Renal pelvis (tissue), 4 donors: ENCODE results near the gene VPS36. TPM values are rescaled to one million over a fixed set of nuclear protein-coding genes. Genes with fewer than 3 reads are reported as not detected.
"Not testable (repeated sequence)": the region's sequence is repeated elsewhere in the genome, so short reads cannot be mapped to it uniquely, and the experiment has no call there.

Experiments
- DNase-seq: peaks from one replicate; pipeline ENCODE4 v3.0.0-alpha.2; 2013
- polyA plus RNA-seq, 3 donors: library from polyadenylated mRNA; unstranded; fragments of 120-200 nt; gene quantifications; one replicate each; pipeline ENCODE4 v1.2.1, GENCODE V29; 2013; ENCODE audit not compliant: insufficient read length in 3 of 3

Gene VPS36
- polyA plus RNA-seq, 3 donors = 41.8 to 55.9 (median 53.9) TPM

DNA sequence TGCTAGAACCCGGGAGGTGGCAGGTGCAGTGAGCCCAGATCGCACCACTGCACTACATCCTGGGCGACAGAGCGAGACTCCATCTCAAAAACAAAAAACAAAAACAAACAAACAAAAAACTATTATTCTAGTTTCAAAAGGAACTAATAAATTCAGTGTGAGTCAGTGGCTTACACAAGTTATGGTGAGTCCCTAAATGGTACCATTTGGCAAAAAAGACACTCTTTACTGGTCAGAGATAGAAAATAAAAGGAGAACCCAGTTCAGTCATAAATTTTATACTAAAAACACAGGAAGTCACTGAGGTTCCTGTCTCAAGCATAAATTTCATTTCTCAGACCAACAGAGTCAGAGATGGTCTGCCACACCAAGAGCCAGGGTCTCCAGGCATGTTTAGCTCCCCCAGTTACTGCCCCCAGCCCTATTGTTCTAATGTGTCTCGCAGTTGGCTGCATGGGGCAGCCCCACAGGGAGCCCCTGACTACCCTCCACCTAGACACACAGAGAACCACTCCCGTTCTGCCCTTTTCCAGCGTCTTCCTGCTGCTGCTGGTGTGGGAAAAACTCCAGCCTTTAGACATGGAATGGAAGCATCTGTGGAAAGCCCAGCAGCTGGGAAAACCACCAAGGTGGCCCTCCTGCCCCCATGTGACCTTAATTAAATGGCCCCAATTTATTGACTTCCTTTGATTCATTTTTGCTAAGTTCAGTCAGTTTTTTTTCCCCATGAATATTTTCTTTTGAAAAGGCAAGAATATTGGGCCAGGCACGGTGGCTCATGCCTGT is 56.7 kb downstream of the VPS36 start:
- DNase-seq = no peak

DNA sequence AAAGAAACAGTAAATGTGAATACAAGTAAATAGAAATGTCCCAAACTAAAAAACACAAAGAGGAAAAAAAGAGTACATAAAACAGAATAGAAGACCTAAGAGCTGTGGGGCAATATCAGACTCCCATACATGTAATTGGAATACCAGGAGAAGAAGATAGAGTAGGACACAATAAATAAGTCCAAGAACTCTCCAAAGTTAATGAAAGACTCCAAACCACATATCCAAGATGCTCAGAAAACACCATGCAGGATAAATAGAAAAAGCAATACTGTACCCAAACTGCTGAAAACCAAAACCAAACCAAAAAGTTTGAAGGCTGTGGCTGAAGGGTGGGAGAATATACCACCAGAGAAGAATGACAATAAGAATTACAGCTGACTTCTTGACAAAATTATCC is 62.7 kb downstream of the VPS36 start:
- DNase-seq = no peak

DNA sequence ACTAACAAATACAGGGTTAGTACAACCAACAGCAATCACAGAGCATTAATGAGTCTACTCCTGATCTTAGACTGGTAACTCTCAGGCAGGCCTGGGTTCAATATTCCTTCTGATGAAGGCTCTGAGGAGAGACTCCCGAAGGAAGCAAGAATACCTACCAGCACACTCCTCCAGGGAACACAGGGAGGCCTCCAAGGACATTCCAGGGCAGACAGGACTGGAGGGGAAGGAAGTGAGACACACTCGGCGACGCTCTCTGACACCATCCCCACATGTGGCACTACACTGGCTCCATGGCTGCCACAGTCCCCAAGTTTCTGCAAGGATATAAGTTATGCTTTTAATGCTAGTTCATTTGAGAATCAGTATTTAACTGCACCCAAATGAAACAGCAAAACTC is 64.6 kb downstream of the VPS36 start:
- DNase-seq = no peak

DNA sequence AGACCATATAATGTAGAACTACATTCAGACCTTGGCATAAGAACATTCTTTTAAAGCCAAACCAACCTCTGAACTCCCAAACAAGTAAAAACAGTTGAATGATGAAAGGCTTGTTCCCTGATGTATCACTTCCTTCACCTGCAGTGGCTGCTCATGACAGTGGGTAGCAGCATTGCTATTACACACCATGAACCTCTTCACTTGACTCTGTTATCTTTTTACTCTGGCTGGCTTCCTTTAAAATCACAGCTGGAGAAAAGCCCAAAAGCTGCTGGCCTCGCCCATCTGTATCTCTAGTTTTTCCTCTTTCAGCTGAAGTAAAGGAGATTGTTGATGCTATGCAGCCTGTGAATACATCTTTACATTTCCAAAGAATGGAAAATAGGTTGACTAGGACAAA is 67.1 kb downstream of the VPS36 start:
- no peak for DNase-seq

DNA sequence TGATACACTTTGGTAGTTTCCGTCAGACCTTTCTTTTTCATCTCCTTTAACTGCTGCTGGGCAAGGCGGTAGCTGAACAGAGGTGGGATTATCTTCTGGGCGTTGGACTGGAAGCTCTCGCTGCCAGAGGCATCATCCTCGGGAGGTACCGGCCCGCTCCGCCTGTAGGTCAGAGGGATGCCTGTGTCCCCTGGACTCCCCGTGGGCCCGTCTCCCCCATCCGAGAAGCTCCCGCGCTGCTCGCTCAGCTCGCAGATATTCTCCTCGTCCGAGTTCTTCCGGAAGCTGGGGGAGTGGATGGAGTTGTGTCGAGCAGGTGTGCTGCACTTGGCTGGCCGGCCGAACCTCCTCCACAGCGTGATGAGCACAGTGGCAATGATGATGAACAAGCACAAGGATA is 72.1 kb downstream of the VPS36 start:
- DNase-seq = no peak

DNA sequence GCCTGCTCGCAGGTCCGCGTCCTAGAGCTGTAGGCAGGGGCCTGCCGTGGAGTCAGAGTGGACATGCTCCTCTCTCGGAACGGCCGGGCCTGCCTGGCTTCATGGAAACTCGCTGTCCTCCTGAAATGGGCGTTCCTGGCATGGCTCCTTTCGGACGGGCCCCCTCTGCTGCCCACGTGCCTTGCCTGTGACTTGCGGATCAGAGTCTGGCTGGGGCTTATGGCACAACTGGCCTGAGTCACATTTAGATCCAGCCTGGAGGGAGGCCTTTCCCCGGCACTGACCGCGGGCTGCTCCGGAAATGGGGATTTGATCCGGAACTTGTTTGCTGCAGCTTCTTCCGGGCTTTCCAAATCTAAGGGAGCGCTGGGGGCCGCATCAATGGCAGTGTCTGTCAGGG is 72.5 kb downstream of the VPS36 start:
- DNase-seq = no peak

DNA sequence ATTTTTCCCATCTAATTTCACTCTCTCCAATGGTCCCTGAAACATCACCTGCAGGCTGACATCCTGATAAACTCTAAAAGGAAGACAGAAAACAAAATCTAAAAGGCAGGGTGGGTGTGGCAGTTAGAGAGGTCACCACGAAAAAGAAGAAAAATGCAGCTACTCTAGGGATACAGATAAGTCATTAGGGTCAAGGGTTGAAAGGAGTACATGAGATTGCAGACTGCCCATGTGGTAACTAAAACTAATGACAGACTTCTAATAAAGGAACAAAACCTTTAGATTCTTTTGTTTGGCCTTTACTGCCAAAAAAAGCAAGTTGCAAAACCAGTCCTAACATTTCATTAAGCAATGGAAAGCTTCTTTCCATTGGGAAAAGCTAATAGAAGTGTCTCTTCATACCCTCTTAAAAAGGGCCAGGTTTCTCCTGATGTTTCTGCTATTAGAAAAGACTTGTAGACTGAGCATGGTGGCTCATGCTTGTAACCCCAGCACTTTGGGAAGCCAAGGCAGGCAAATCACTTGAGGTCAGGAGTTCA is 75.5 kb downstream of the VPS36 start:
- DNase-seq = no peak

DNA sequence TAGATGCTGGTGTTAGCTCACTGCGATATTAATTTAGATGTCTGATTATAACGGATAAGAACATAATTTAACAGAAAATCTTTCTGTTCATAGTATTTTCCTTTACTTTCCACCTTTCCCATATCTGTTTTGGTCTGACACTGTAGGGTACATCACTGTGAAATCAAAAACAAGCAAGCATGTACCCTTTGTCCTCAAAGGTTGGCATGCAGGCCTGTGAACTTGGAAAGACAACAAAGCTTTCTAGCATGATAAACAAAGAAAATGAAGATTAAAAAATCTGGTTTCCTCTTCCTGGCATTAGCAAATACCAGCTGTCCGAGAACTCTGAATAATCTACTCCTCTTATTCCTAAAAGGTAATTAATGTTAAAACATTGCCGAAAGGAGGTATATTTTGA is 76.0 kb downstream of the VPS36 start:
- no peak for DNase-seq

DNA sequence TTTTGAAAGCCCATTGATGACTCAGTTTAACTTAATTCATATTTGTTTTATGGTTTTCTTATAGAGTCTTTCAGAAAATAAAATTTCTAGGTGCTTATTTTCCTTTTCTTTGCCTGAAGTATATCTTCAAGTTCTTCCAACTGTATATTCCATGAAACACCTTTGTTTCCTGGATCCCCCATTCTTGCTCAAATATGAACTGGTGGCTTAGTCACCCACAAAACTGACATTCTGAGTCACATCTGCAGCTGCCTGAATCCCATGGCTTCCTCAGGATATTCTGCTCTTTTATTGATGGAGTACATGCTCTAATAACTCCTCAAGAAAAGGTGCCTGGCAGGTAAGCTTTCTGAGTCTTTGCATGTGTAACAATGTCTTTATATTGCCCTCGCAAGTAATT is 77.2 kb downstream of the VPS36 start:
- not testable (repeated sequence) for DNase-seq

DNA sequence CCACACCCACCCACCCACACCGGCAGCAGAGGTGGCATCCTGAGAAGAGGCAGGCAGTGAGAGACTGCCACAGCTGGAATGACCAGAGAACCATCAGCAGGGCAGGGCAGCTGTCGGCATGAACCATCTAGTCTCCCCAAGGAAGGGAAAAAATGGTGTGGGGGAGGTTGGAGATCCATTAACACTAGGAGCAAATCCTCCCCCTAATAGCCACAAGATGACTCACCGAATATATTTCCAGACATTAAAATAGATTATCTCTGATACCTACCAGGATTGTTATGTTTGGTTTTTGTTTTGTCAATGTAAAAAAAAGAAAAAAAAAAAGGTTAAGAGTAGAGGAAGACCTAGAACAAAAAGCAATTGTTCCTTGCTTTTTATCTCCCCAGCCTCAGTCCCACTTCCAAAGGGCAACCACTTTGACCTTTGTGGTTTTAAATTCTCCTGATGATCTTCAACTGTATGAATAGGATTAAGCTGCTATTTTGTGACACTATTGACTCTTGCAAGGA is 78.6 kb downstream of the VPS36 start:
- no peak for DNase-seq

DNA sequence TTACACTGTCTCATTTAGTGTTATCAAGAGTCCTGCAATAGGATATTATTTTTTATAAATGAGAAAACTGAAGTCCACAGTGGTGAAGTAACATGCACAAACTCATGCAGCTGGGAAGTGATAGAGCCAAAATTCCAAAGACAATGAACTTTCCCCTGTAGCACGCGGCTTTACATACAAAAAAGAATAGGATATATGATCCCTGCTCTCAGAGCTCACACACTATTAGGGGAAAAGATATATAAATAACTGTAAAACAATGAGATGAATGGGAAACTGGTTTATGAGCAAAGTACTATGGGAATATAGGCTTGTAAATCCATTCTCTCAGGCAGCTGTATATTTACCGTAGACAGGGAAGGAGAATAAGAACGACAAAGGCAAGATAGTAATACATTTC is 84.1 kb downstream of the VPS36 start:
- DNase-seq = no peak

Other genes with a start within 250 kb of the VPS36 start
- 1 to 10 TPM; 7.3 to 8.1 (median 8.0) TPM for gene THSD1, start 44.5 kb downstream of the VPS36 start, polyA plus RNA-seq
- gene CKAP2, start 4.8 kb upstream of the VPS36 start, polyA plus RNA-seq = 10 to 100 TPM; 50.6 to 63.5 (median 51.1) TPM
- 10 to 100 TPM; 22.0 to 23.8 (median 22.8) TPM for gene HNRNPA1L2, start 191.8 kb upstream of the VPS36 start, polyA plus RNA-seq
- 10 to 100 TPM; 49.8 to 53.1 (median 52.1) TPM for gene SUGT1, start 202.2 kb upstream of the VPS36 start, polyA plus RNA-seq